HepG2 (cell line): ENCODE results near the gene MYO1B. TPM values are rescaled to one million over a fixed set of nuclear protein-coding genes. Genes with fewer than 3 reads are reported as not detected.

Experiments
- ATAC-seq: fragments of 200-7000 bp; cut with Tn5 transposase; 3 replicates; pipeline ENCODE4 v1.9.1; 2020; ENCODE audit warnings: mild to moderate bottlenecking, moderate library complexity
- BruUV-seq: library from RNA; stranded (reverse); fragments of 400-500 nt; replicated peaks from 2 replicates; lab custom pipeline; 2021; lab: Mats Ljungman, UMichigan
- CTCF ChIA-PET: fragments of 300-600 bp; formaldehyde crosslinking; extraction: SDS; loops from one replicate; lab custom pipeline; 2021; ENCODE audit warnings: low total read pairs, inconsistent platforms, low intra/inter-chr PET ratio; lab: Yijun Ruan, JAX
- POLR2A ChIA-PET: fragments of 350-600 bp; sonication (Branson Sonifier 250); formaldehyde crosslinking; loops from one replicate; lab custom pipeline; 2020; ENCODE audit warnings: antibody characterized with exemption, inconsistent platforms; lab: Yijun Ruan, JAX
- DNase-seq: peaks from one replicate; pipeline ENCODE4 v3.0.0-alpha.2; 2015; ENCODE audit warnings: low spot score
- FAIRE-seq: peaks from 3 replicates; lab custom pipeline; 2011; peaks lifted over from hg19 to GRCh38; lab: Jason Lieb, UNC
- H2AFZ ChIP-seq: one replicate; pipeline ENCODE4 v1.6.1; 2011; ENCODE audit warnings: low read length, inconsistent platforms
- H3K27ac ChIP-seq: fragments of 300-600 bp; 3 replicates; pipeline ENCODE4 v1.8.0; 2011; ENCODE audit warnings: mixed run types, mild to moderate bottlenecking, mixed read lengths, low read length, inconsistent platforms; ENCODE audit not compliant: insufficient read depth; ENCODE audit errors: extremely low read length
- H3K27me3 ChIP-seq, 2 experiments: fragments of 200-600 bp in 1 of 2; 2 replicates in 1 of 2; 3 replicates in 1 of 2; pipeline versions ENCODE4 v1.6.0 to v1.8.0; 2011; ENCODE audit warnings: low read length in 2 of 2, mild to moderate bottlenecking in 2 of 2, moderate library complexity in 2 of 2, inconsistent platforms in 1 of 2; ENCODE audit not compliant: insufficient read depth in 2 of 2, control insufficient read depth in 1 of 2
- H3K36me3 ChIP-seq, 2 experiments: fragments of 200-600 bp in 1 of 2; replicated peaks in 1 of 2; 2 replicates in 1 of 2; 3 replicates in 1 of 2; pipeline versions ENCODE4 v1.5.1 to v1.8.0; 2011; ENCODE audit warnings: low read length in 2 of 2, inconsistent platforms in 1 of 2; ENCODE audit not compliant: insufficient read depth in 2 of 2, control insufficient read depth in 1 of 2
- H3K4me1 ChIP-seq: 2 replicates; pipeline ENCODE4 v1.5.1; 2012; ENCODE audit warnings: low read length, inconsistent platforms; ENCODE audit not compliant: insufficient read depth
- H3K4me2 ChIP-seq: 2 replicates; pipeline ENCODE4 v1.6.0; 2011; ENCODE audit warnings: low read depth, low read length, inconsistent platforms
- H3K4me3 ChIP-seq, 3 experiments: fragments of 200-600 bp in 1 of 3; sonication (generic), shearing (Covaris generic) in 1 of 3; replicated peaks in 1 of 3; 2 replicates each; pipeline ENCODE4 v1.5.1; 2011 to 2016; ENCODE audit warnings: low read length in 3 of 3, inconsistent platforms in 2 of 3, low read depth in 2 of 3, mild to moderate bottlenecking in 2 of 3, control low read depth in 1 of 3, mixed read lengths in 1 of 3; ENCODE audit not compliant: insufficient read depth in 1 of 3
- H3K79me2 ChIP-seq: one replicate; pipeline ENCODE4 v1.6.1; 2011; ENCODE audit warnings: low read length, inconsistent platforms; ENCODE audit not compliant: insufficient read depth
- H3K9ac ChIP-seq: 2 replicates; pipeline ENCODE4 v1.6.0; 2011; ENCODE audit warnings: mild to moderate bottlenecking, low read depth, low read length, inconsistent platforms; ENCODE audit not compliant: insufficient read depth
- H3K9me3 ChIP-seq: 2 replicates; pipeline ENCODE4 v1.5.1; 2012; ENCODE audit warnings: mild to moderate bottlenecking, low read length
- H4K20me1 ChIP-seq: 2 replicates; pipeline ENCODE4 v1.6.0; 2011; ENCODE audit warnings: inconsistent platforms, mild to moderate bottlenecking, low read length, moderate library complexity; ENCODE audit not compliant: insufficient read depth
- CEBPB ChIP-seq: IDR thresholded peaks from 2 replicates; pipeline ENCODE4 v1.6.1; 2011; ENCODE audit warnings: low read depth, low read length, improper control_type of control experiment, borderline replicate concordance
- HOXA5 ChIP-seq: sonication (generic); formaldehyde crosslinking; IDR thresholded peaks from 2 replicates; pipeline ENCODE4 v1.4.0; 2020; ENCODE audit warnings: missing genetic modification reagents
- MAF1 ChIP-seq: sonication (generic); formaldehyde crosslinking; IDR thresholded peaks from 2 replicates; pipeline ENCODE4 v1.5.0; 2020; ENCODE audit warnings: missing genetic modification reagents, borderline replicate concordance
- MZF1 ChIP-seq: sonication (generic); formaldehyde crosslinking; IDR thresholded peaks from 2 replicates; pipeline ENCODE4 v1.8.1; 2023; ENCODE audit warnings: mild to moderate bottlenecking, missing genetic modification reagents, borderline replicate concordance
- POLR2G ChIP-seq: fragments of 200-400 bp; formaldehyde crosslinking; IDR thresholded peaks from 2 replicates; pipeline ENCODE4 v1.6.1; 2018; ENCODE audit warnings: mild to moderate bottlenecking, low read depth, low read length, moderate library complexity
- SNRNP70 ChIP-seq: fragments of 200-400 bp; formaldehyde crosslinking; IDR thresholded peaks from 2 replicates; pipeline ENCODE4 v1.6.1; 2017; ENCODE audit warnings: mild to moderate bottlenecking, low read depth, low read length, moderate library complexity
- ZBTB44 ChIP-seq: sonication (generic); formaldehyde crosslinking; IDR thresholded peaks from 2 replicates; pipeline ENCODE4 v1.4.0; 2020; ENCODE audit warnings: missing genetic modification reagents
- ZNF468 ChIP-seq: sonication (generic); formaldehyde crosslinking; IDR thresholded peaks from 2 replicates; pipeline ENCODE4 v1.8.0; 2022; ENCODE audit warnings: mild to moderate bottlenecking, moderate library complexity, missing genetic modification reagents
- ZNF747 ChIP-seq: sonication (generic); formaldehyde crosslinking; IDR thresholded peaks from 2 replicates; pipeline ENCODE4 v1.8.1; 2023; ENCODE audit warnings: missing genetic modification reagents, mild to moderate bottlenecking, borderline replicate concordance
- ZNF883 ChIP-seq: sonication (generic); formaldehyde crosslinking; IDR thresholded peaks from 2 replicates; pipeline ENCODE4 v1.5.1; 2020; ENCODE audit warnings: mild to moderate bottlenecking, missing genetic modification reagents; ENCODE audit errors: not compliant biosample characterization
- WGBS: methylation state at CpG from one replicate; pipeline ENCODE4 v1.1.6; 2017; ENCODE audit warnings: low lambda C conversion rate; 5-methylcytosine and 5-hydroxymethylcytosine counted together
- in situ Hi-C: cut with HindIII; loops from 2 replicates; pipeline ENCODE4 v1.10.0; 2017; ENCODE audit warnings: low pct_unique_long_range_greater_than_20kb; ENCODE audit not compliant: extremely low pct_ligation_motif_present
- intact Hi-C: fragments of 100-400 bp; cut with micrococcal nuclease; formaldehyde crosslinking; loops from one replicate; pipeline ENCODE4 v1.10.0; 2022; ENCODE audit not compliant: unreplicated experiment
- polyA plus RNA-seq, 8 experiments: library from polyadenylated mRNA; depleted of rRNA in 3 of 8; stranded (reverse) in 7 of 8; unstranded in 1 of 8; fragments of >200 nt; fragmentation: Illumina TruSeq in 4 of 8; extraction: Trizol in 4 of 8; gene quantifications; 2 replicates each; pipeline versions ENCODE4 v1.2.1 to v1.2.3, GENCODE V29; 2011 to 2016; ENCODE audit warnings: low read depth in 4 of 8, missing spikeins in 1 of 8, mixed read lengths in 1 of 8; ENCODE audit not compliant: insufficient read depth in 1 of 8
- total RNA-seq, 5 experiments: library from RNA; depleted of rRNA; stranded (reverse); fragments of >200 nt; fragmentation: Illumina TruSeq; extraction: Trizol; gene quantifications; 2 replicates each; pipeline ENCODE4 v1.2.3, GENCODE V29; 2016; ENCODE audit warnings: low read depth in 1 of 5

The MYO1B gene
- total and polyA plus RNA-seq, 2 of the 13 experiments (the other 11 are each of a cell fraction or from before 2014, with no cell fraction given) = 36.9 to 89.8 TPM

DNA sequence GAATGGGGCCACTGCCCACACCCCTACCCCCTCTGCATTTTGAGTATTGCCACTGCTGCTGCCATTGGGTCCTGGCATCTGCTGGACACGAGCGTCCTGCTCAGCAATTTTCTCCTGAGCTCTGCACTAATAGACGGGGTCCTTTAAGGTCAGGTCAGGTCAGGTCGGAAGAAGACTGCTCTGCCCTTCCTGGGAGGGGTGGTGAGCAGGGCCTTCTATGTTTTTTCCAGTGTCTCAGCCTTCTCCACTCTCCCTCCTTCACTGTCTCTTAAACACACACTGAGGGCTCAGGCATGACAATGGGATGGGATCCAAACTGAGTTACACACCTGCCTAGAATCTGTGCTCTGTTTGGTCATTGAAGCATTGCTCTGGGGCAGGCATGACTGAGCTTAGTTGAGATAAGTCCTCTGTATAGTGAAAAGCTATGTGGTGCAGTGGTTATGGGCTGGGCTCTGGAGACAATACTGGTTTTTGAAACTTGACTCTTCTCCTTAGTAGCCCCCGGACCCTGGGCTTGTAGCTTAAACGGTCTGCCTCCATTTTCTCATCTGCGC is 10.6 kb downstream of the MYO1B start (continued):
- no peak for TF ChIP-seq POLR2G

DNA sequence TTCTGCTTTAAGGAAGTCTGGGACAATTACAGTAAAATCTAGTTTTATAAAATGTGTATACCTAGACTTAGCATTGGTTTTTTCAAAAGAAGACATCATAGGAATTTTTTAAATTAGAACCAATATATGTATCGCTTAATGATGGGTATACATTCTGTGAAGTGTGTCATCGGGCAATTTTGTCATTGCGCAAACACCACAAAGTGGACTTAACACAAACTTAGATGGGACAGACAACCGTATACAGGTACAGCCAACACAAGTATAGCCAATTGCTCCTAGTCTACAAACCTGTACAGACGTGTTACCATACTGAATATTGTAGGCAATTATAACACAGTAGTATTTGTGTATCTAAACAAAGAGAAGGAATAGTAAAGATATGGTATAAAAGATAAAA is 12.7 kb downstream of the MYO1B start:
- Histone ChIP-seq H3K36me3 (no peaks in the 10 kb centered on the region), H3K27me3 (no peaks in the 10 kb centered on the region), H3K4me2 (no peak overlapping the region), H2AFZ (no peak overlapping the region), H3K4me3 (no peak overlapping the region), H3K9me3 (no peaks in the 10 kb centered on the region), H3K79me2 (peaks cover 98% of the 10 kb centered on the region), H3K9ac (no peak overlapping the region), H4K20me1 (peaks cover 6% of the 10 kb centered on the region), H3K4me1 (peaks cover 67% of the 10 kb centered on the region), H3K27ac (no peak overlapping the region)
- CTCF ChIA-PET = no interaction called here
- in situ Hi-C loops (no loop called here), intact Hi-C loops (no loop called here)
- 97% methylated on average over 5 of the region's 5 CpGs for WGBS
- BruUV-seq = no TSS peak
- DNase-seq = no peak
- POLR2A ChIA-PET = interaction anchor here (1.5 kb wide), 1 partner anchor 12 kb away, joined by 5 read pairs; the partner anchor contains the start of gene MYO1B
- TF ChIP-seq HOXA5 (CRISPR knock-in tag) = no peak
- no peak for TF ChIP-seq ZNF883 (CRISPR knock-in tag)
- TF ChIP-seq ZNF468 (CRISPR knock-in tag) = no peak
- TF ChIP-seq CEBPB = peak; percentile 75
- TF ChIP-seq MZF1 = no peak
- no peak for TF ChIP-seq MAF1 (CRISPR knock-in tag)
- no peak for ATAC-seq
- FAIRE-seq = no peak

DNA sequence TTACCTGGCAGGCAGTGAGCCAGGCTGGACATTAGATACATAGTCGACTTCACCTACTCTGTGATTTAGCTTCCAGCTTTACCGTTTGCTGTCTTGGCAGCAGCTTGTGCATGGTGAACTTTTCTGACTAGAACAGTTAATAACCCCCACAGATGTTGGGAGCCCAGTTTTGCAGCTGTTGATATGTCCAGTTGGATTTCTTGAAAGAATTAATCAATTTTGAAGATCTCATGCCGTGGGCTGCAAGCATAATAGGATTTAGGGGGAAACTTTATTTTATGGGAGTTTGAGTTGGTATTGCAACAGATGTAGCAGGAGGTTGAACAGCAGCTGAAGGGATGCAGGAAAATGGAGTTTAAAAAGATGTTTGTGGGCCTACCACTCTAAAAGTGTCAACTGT is 13.8 kb downstream of the MYO1B start:
- no peak overlapping the region for H3K27ac ChIP-seq
- DNase-seq (no peak), FAIRE-seq (no peak), ATAC-seq (no peak)
- no peak overlapping the region for H3K4me3 ChIP-seq
- peaks cover 74% of the 10 kb centered on the region for H3K4me1 ChIP-seq
- peaks cover 2% of the 10 kb centered on the region for H4K20me1 ChIP-seq
- H3K4me2 ChIP-seq = no peak overlapping the region
- CTCF ChIA-PET = no interaction called here
- POLR2A ChIA-PET = interaction anchor here (1.9 kb wide), 1 partner anchor 13 kb away, joined by 6 read pairs; no protein-coding TSS in a partner anchor
- peaks cover 98% of the 10 kb centered on the region for H3K79me2 ChIP-seq
- intact Hi-C loops (no loop called here), in situ Hi-C loops (no loop called here)
- no peaks in the 10 kb centered on the region for H3K9me3 ChIP-seq
- BruUV-seq = no TSS peak
- 56% methylated on average over 3 of the region's 3 CpGs for WGBS
- no peak overlapping the region for H3K9ac ChIP-seq
- H3K27me3 ChIP-seq = no peaks in the 10 kb centered on the region
- no peaks in the 10 kb centered on the region for H3K36me3 ChIP-seq
- no peak overlapping the region for H2AFZ ChIP-seq
- TF ChIP-seq ZNF747 (no peak), ZBTB44 (CRISPR knock-in tag) (no peak), SNRNP70 (no peak)
